Islet precursor cell (in vitro differentiated cells): Measurements from ENCODE around the gene NOP56.

Experiments used
- DNase-seq: peaks from one replicate; pipeline ENCODE4 v3.0.0-alpha.2; 2018

The NOP56 gene

GRCh38 chr20:2651772-2652723, at the start of gene NOP56:
TSS of gene NOP56 (plus strand) at chr20:2652632. CDS start at chr20:2652661, 29 bp downstream.
- DNase-seq: peak; percentile 95

GRCh38 chr20:2602746-2603145, 49.7 kb upstream of the NOP56 start:
- no peak for DNase-seq

- no peak for DNase-seq
These were observed 48.5 kb upstream of the NOP56 start for GRCh38 chr20:2603816-2604505.

GRCh38 chr20:2604506-2604835, 48.0 kb upstream of the NOP56 start:
- DNase-seq: no peak

- DNase-seq: no peak
These were observed 45.9 kb upstream of the NOP56 start for GRCh38 chr20:2606507-2607006.

- no peak for DNase-seq
These were observed 42.1 kb upstream of the NOP56 start for GRCh38 chr20:2610326-2610725.

- no peak for DNase-seq
These were observed 41.3 kb upstream of the NOP56 start for GRCh38 chr20:2610941-2611720.

GRCh38 chr20:2612073-2612472, 40.4 kb upstream of the NOP56 start:
- DNase-seq: no peak

GRCh38 chr20:2616634-2617033, 35.8 kb upstream of the NOP56 start:
- peak; percentile 58 for DNase-seq

GRCh38 chr20:2617099-2617714, 35.2 kb upstream of the NOP56 start:
- no peak for DNase-seq

GRCh38 chr20:2618815-2619214, 33.6 kb upstream of the NOP56 start:
- DNase-seq: peak; percentile 26

GRCh38 chr20:2619337-2619736, 33.1 kb upstream of the NOP56 start:
- DNase-seq: no peak

- DNase-seq: no peak
These were observed 32.4 kb upstream of the NOP56 start for GRCh38 chr20:2619961-2620595.

- peak; percentile 24 for DNase-seq
These were observed 28.2 kb upstream of the NOP56 start for GRCh38 chr20:2624190-2624589.

GRCh38 chr20:2625062-2625461, 27.4 kb upstream of the NOP56 start:
- DNase-seq: no peak

- no peak for DNase-seq
These were observed 25.4 kb upstream of the NOP56 start for GRCh38 chr20:2626853-2627541.

- no peak for DNase-seq
These were observed 21.2 kb upstream of the NOP56 start for GRCh38 chr20:2631228-2631627.

GRCh38 chr20:2633381-2633780, 19.1 kb upstream of the NOP56 start:
- no peak for DNase-seq

GRCh38 chr20:2637246-2637645, 15.2 kb upstream of the NOP56 start:
- no peak for DNase-seq

- no peak for DNase-seq
These were observed 12.2 kb upstream of the NOP56 start for GRCh38 chr20:2640260-2640659.

GRCh38 chr20:2640899-2641298, 11.5 kb upstream of the NOP56 start:
- DNase-seq: peak; percentile 44

- no peak for DNase-seq
These were observed 8.7 kb upstream of the NOP56 start for GRCh38 chr20:2643708-2644107.
